Lower lobe of right lung (tissue), 2 donors: ENCODE measurements around the gene MGST1. TPM values are rescaled to one million over a fixed set of nuclear protein-coding genes. Genes with fewer than 3 reads are reported as not detected.
"Not testable (repeated sequence)": the region's sequence is repeated elsewhere in the genome, so short reads cannot be mapped to it uniquely, and the experiment has no call there.

Experiments used
- ATAC-seq, 2 donors: fragments of 200-7000 bp; cut with Tn5 transposase; one replicate each; pipeline ENCODE4 v1.9.1; 2020 to 2022; ENCODE audit warnings: mild to moderate bottlenecking in 2 of 2, moderate library complexity in 2 of 2
- DNase-seq: peaks from one replicate; pipeline ENCODE4 v3.0.0-alpha.2; 2020
- H3K27ac ChIP-seq: fragments of 200-600 bp; one replicate; pipeline ENCODE4 v1.8.0; 2022
- H3K27me3 ChIP-seq: fragments of 200-600 bp; one replicate; pipeline ENCODE4 v1.8.0; 2022; ENCODE audit warnings: low read depth
- H3K36me3 ChIP-seq: fragments of 200-600 bp; one replicate; pipeline ENCODE4 v1.8.0; 2022; ENCODE audit warnings: mild to moderate bottlenecking
- H3K4me1 ChIP-seq: fragments of 200-600 bp; one replicate; pipeline ENCODE4 v1.8.0; 2022
- H3K4me3 ChIP-seq: fragments of 200-600 bp; one replicate; pipeline ENCODE4 v1.8.0; 2022; ENCODE audit warnings: mild to moderate bottlenecking
- H3K9me3 ChIP-seq: fragments of 200-600 bp; one replicate; pipeline ENCODE4 v1.8.0; 2022
- CTCF ChIP-seq: fragments of 200-600 bp; IDR thresholded peaks from one replicate; pipeline ENCODE4 v1.8.0; 2022; ENCODE audit warnings: antibody characterized with exemption, mild to moderate bottlenecking
- intact Hi-C: fragments of 100-400 bp; cut with DNase I; formaldehyde crosslinking; loops from one replicate; pipeline ENCODE4 v1.11.0; 2022
- total RNA-seq: library from RNA; stranded (reverse); fragmentation: NEBNext Ultra II Directional; extraction: Animal tissue kit (Norgen Biotek cat#: 25700); gene quantifications from one replicate; pipeline ENCODE4 v1.2.1, GENCODE V29; 2021
- donor health status: DM: no; HTN: yes; CAD: no; lungs with severe emphysema.

The MGST1 gene
- total RNA-seq, 1 donor from 2014 or later = 341 TPM

- no peaks in the 10 kb centered on the region for H3K4me1 ChIP-seq
- H3K4me3 ChIP-seq = no peak overlapping the region
- intact Hi-C loops = no loop called here
- no peak for TF ChIP-seq CTCF
- peaks cover 24% of the 10 kb centered on the region for H3K36me3 ChIP-seq
- no peaks in the 10 kb centered on the region for H3K27me3 ChIP-seq
- H3K9me3 ChIP-seq = no peaks in the 10 kb centered on the region
- DNase-seq (no peak), ATAC-seq (no peak)
- no peak overlapping the region for H3K27ac ChIP-seq
Measured at GRCh38 chr12:16362550-16362949, 15.1 kb downstream of the MGST1 start.

GRCh38 chr12:16369156-16369555, 21.7 kb downstream of the MGST1 start:
- intact Hi-C loops = no loop called here
- TF ChIP-seq CTCF = no peak
- Histone ChIP-seq H3K4me3 (no peak overlapping the region), H3K36me3 (peaks cover 7% of the 10 kb centered on the region), H3K9me3 (no peaks in the 10 kb centered on the region), H3K27me3 (no peaks in the 10 kb centered on the region), H3K4me1 (no peaks in the 10 kb centered on the region), H3K27ac (no peak overlapping the region)
- ATAC-seq = no peak
- DNase-seq = no peak

GRCh38 chr12:16370096-16370495, 22.7 kb downstream of the MGST1 start:
- intact Hi-C loops = no loop called here
- no peaks in the 10 kb centered on the region for H3K4me1 ChIP-seq
- TF ChIP-seq CTCF = no peak
- no peaks in the 10 kb centered on the region for H3K36me3 ChIP-seq
- H3K27me3 ChIP-seq = no peaks in the 10 kb centered on the region
- H3K27ac ChIP-seq = no peak overlapping the region
- no peak for DNase-seq
- ATAC-seq = no peak
- no peak overlapping the region for H3K4me3 ChIP-seq
- no peaks in the 10 kb centered on the region for H3K9me3 ChIP-seq

GRCh38 chr12:16382652-16383312, 35.3 kb downstream of the MGST1 start:
- H3K27me3 ChIP-seq, H3K4me1 ChIP-seq, H3K9me3 ChIP-seq, H3K27ac ChIP-seq, H3K36me3 ChIP-seq, ATAC-seq, DNase-seq, intact Hi-C loops, H3K4me3 ChIP-seq: not testable (repeated sequence)

GRCh38 chr12:16384732-16385131, 37.3 kb downstream of the MGST1 start:
- no peak for ATAC-seq
- no peak for TF ChIP-seq CTCF
- Histone ChIP-seq H3K27ac (no peak overlapping the region), H3K27me3 (no peaks in the 10 kb centered on the region), H3K4me1 (peaks cover 3% of the 10 kb centered on the region), H3K36me3 (no peaks in the 10 kb centered on the region), H3K9me3 (no peaks in the 10 kb centered on the region), H3K4me3 (no peak overlapping the region)
- DNase-seq = no peak
- intact Hi-C loops = no loop called here

GRCh38 chr12:16385782-16386646, 38.6 kb downstream of the MGST1 start:
- intact Hi-C loops = no loop called here
- peak; percentile 54 for TF ChIP-seq CTCF

More at GRCh38 chr12:16385782-16386646, 38.6 kb downstream of the MGST1 start:
- Histone ChIP-seq H3K27me3 (no peaks in the 10 kb centered on the region), H3K4me1 (peaks cover 5% of the 10 kb centered on the region), H3K4me3 (no peak overlapping the region), H3K27ac (no peak overlapping the region), H3K36me3 (no peaks in the 10 kb centered on the region), H3K9me3 (no peaks in the 10 kb centered on the region)
- ATAC-seq (peak; percentile 86 to 90), DNase-seq (no peak)
